ENCODE data around the gene ELAVL3. TPM values are rescaled to one million over a fixed set of nuclear protein-coding genes. Genes with fewer than 3 reads are reported as not detected.
A peak's percentile ranks its signal among the peaks of the same experiment; 100 is the strongest.

Gene ELAVL3
- polyA plus RNA-seq, 3 donors: not detected

DNA sequence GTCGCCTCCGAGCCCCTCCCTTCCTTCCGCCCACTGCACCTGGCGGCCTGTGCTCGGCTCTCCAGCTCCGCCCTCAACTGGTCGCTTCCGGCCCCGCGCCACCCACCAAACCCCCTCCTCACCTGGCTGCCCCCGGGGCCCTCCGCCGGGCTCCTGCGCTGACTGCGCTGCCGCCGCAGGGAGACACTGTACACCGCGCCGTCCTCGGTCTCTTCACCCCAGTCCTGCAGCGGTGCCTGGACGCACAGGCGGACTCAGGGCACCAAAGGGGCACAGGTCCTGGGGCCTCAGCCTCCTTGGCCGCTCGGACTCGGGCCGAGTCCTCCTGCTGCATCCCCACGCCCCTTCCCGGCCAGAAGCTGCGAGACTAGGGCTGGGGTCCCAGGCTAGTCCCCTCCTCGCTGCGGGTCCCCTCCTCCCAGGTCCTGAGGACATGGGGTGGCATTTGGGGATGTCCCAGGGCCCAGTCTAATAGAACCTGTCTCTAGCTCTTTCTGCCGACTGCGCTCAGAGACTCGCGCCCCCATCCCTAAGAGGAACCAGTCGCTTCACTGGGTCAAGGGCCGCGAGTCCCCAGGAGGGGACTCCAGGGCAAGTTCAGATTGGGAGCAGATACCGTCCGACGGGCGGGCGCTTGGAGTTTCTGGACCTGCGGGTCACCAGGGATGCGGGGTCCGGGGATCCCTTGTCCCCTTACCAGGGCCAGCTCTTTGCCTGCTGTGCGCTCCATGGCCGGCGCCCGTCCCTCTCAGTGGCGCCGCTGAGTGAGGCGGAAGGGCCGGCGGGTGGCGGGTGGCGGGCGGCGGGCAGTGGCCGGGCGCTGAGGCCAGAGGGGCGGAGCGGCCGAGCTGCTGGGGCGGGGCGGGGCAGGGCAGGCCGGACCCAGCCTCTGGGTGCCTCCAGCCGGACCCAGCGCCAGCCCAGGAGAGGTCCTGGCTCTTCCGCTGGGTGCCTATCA, 62.0 kb downstream of the ELAVL3 start, which contains the start of gene RGL3:
RGL3 (minus strand) TSS at position 766 of the 958 bp plus-strand sequence; CDS start at position 730, 36 bp downstream.
- peaks cover 2 to 3% of the 10 kb centered on the region in 2 donors for H3K36me3 Mint-ChIP-seq
- no peak within 1 kb of the TSS for H3K9ac ChIP-seq (ENCODE audit: insufficient read depth, low read length, poor library complexity, severe bottlenecking)
- H3K4me2 ChIP-seq (replicated peaks; ENCODE audit: extremely low read depth, low read length, poor library complexity, severe bottlenecking): peak within 1 kb of the TSS; percentile 96
- no peak within 1 kb of the TSS for H2AFZ ChIP-seq (ENCODE audit: insufficient read depth, low read depth, low read length, poor library complexity, severe bottlenecking)
- intact Hi-C loops (cut with micrococcal nuclease): no loop called here
- H3K36me3 ChIP-seq (replicated peaks in 1 of 2; ENCODE audit: control insufficient read depth in 1 of 2, insufficient read depth in 2 of 2, low read length in 2 of 2): no peaks in the 10 kb centered on the region
- H3K27ac ChIP-seq (ENCODE audit: low read depth in 1 of 2, low read length in 2 of 2): no peak within 1 kb of the TSS
- H3K9me3 Mint-ChIP-seq: peaks cover 0 to 33% (median 11%) of the 10 kb centered on the region in 7 donors
- peak within 1 kb of the TSS; percentile 60 to 94 for H3K4me3 Mint-ChIP-seq
- H3K9me3 ChIP-seq (replicated peaks in 1 of 2; ENCODE audit: control insufficient read depth in 1 of 2, insufficient read depth in 1 of 2, low read length in 2 of 2): peaks cover 3 to 16% of the 10 kb centered on the region in 2 donors
- peak within 1 kb of the TSS in 1 of 3 experiments; percentile 82 for H3K4me3 ChIP-seq (replicated peaks in 1 of 3; ENCODE audit: low read depth in 2 of 3, low read length in 3 of 3)
- no peaks in the 10 kb centered on the region for H4K20me1 ChIP-seq (ENCODE audit: insufficient read depth, low read length)
- peaks cover 36 to 75% of the 10 kb centered on the region in 2 donors for H3K27me3 ChIP-seq (ENCODE audit: control insufficient read depth in 2 of 2, insufficient read depth in 2 of 2, low read length in 2 of 2)
- H3K27me3 Mint-ChIP-seq (ENCODE audit: low read depth in 3 of 3): peaks cover 71 to 91% (median 76%) of the 10 kb centered on the region in 3 donors
- 3% methylated on average over 67 of the region's 72 CpGs for WGBS (ENCODE audit: insufficient coverage)
- H3K4me1 ChIP-seq (ENCODE audit: control insufficient read depth in 1 of 2, insufficient read depth in 2 of 2, low read length in 2 of 2): peaks cover 37 to 47% of the 10 kb centered on the region in 2 donors
- no peak for TF ChIP-seq CTCF (IDR thresholded peaks at IDR 0.05)
- no peaks in the 10 kb centered on the region for H3K79me2 ChIP-seq (ENCODE audit: insufficient read depth, low read length)
- no peak for DNase-seq
- peak within 1 kb of the TSS in 1 of 7 donors; percentile 13 for H3K27ac Mint-ChIP-seq
- H3K4me1 Mint-ChIP-seq: peaks cover 41% of the 10 kb centered on the region

DNA sequence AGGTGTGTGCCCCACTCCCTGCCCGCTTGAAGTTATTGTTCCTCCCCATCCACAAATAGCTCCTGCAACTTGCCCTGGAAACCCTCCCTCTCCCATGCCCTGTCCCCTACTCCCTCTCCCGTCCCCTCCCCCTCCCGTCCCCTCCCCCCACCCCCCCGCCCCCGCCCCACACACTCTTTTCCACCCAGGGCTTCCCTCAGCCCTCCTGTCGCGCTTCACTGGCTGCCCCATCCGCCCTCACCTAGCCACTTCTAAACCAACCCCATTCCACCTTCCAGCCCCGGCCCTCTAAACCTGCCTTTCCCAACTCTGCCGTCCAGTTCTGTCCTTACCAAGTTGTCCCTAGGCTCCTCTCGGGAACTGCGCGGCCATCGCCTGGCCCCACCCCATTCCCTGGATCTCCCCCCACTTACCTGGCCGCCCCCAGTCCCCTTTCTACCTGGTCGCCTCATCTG, 62.7 kb downstream of the ELAVL3 start:
- Mint-ChIP-seq H3K27ac (no peak overlapping the region), H3K36me3 (peaks cover 0 to 2% of the 10 kb centered on the region in 2 donors), H3K4me1 (peaks cover 35% of the 10 kb centered on the region), H3K4me3 (peak overlapping the region in 1 of 2 donors; percentile 77), H3K27me3 (ENCODE audit: low read depth in 3 of 3) (peaks cover 64 to 86% (median 69%) of the 10 kb centered on the region in 3 donors), H3K9me3 (peaks cover 0 to 26% (median 8%) of the 10 kb centered on the region in 7 donors)
- H3K4me1 ChIP-seq (ENCODE audit: control insufficient read depth in 1 of 2, insufficient read depth in 2 of 2, low read length in 2 of 2): peaks cover 36 to 45% of the 10 kb centered on the region in 2 donors
- H3K4me3 ChIP-seq (replicated peaks in 1 of 3; ENCODE audit: low read depth in 2 of 3, low read length in 3 of 3): no peak overlapping the region
- H3K4me2 ChIP-seq (replicated peaks; ENCODE audit: extremely low read depth, low read length, poor library complexity, severe bottlenecking): no peak overlapping the region
- H2AFZ ChIP-seq (ENCODE audit: insufficient read depth, low read depth, low read length, poor library complexity, severe bottlenecking): no peak overlapping the region
- peaks cover 3 to 12% of the 10 kb centered on the region in 2 donors for H3K9me3 ChIP-seq (replicated peaks in 1 of 2; ENCODE audit: control insufficient read depth in 1 of 2, insufficient read depth in 1 of 2, low read length in 2 of 2)
- 2% methylated on average over 11 of the region's 16 CpGs for WGBS (ENCODE audit: insufficient coverage)
- DNase-seq: no peak
- H3K27me3 ChIP-seq (ENCODE audit: control insufficient read depth in 2 of 2, insufficient read depth in 2 of 2, low read length in 2 of 2): peaks cover 31 to 68% of the 10 kb centered on the region in 2 donors
- no peaks in the 10 kb centered on the region for H4K20me1 ChIP-seq (ENCODE audit: insufficient read depth, low read length)
- no peaks in the 10 kb centered on the region for H3K36me3 ChIP-seq (replicated peaks in 1 of 2; ENCODE audit: control insufficient read depth in 1 of 2, insufficient read depth in 2 of 2, low read length in 2 of 2)
- H3K27ac ChIP-seq (ENCODE audit: low read depth in 1 of 2, low read length in 2 of 2): no peak overlapping the region
- H3K9ac ChIP-seq (ENCODE audit: insufficient read depth, low read length, poor library complexity, severe bottlenecking): no peak overlapping the region
- H3K79me2 ChIP-seq (ENCODE audit: insufficient read depth, low read length): no peaks in the 10 kb centered on the region
- no peak for TF ChIP-seq CTCF (IDR thresholded peaks at IDR 0.05)
- intact Hi-C loops (cut with micrococcal nuclease): no loop called here

Data from CD14-positive monocyte (primary cell).